K562 (cell line): ENCODE measurements around the gene GABPB2. TPM values are rescaled to one million over a fixed set of nuclear protein-coding genes. Genes with fewer than 3 reads are reported as not detected.
A peak's percentile ranks its signal among the peaks of the same experiment; 100 is the strongest.

Experiments
- ATAC-seq: fragments of 200-7000 bp; cut with Tn5 transposase; 3 replicates; pipeline ENCODE4 v1.9.1; 2020; ENCODE audit warnings: moderate library complexity
- BruUV-seq: library from RNA; stranded (reverse); fragments of 400-500 nt; replicated peaks from 2 replicates; lab custom pipeline; 2021; lab: Mats Ljungman, UMichigan
- CTCF ChIA-PET: fragments of 300-600 bp; formaldehyde crosslinking; extraction: SDS; loops from one replicate; lab custom pipeline; 2021; ENCODE audit warnings: low intra/inter-chr PET ratio; lab: Yijun Ruan, JAX
- POLR2A ChIA-PET: fragments of 300-600, 350-650 bp; sonication (Branson Sonifier 250); formaldehyde crosslinking; extraction: SDS; loops from one replicate; lab custom pipeline; 2021; ENCODE audit warnings: antibody characterized with exemption, inconsistent platforms; lab: Yijun Ruan, JAX
- DNase-seq, 4 experiments: peaks; one replicate each; pipeline versions ENCODE4 v3.0.0 to v3.0.0-alpha.2; 2011 to 2018; ENCODE audit warnings: low spot score in 3 of 4, mixed read lengths in 3 of 4; ENCODE audit errors: extremely low read depth in 1 of 4
- FAIRE-seq: peaks from 2 replicates; lab custom pipeline; 2011; peaks lifted over from hg19 to GRCh38; lab: Jason Lieb, UNC
- H2AFZ ChIP-seq: 2 replicates; pipeline ENCODE4 v1.6.0; 2011; ENCODE audit warnings: low read depth, low read length, control low read depth, inconsistent platforms
- H3K27ac ChIP-seq: fragments of 200-600 bp; 3 replicates; pipeline ENCODE4 v1.8.0; 2011; ENCODE audit warnings: low read depth, mild to moderate bottlenecking, control low read depth, inconsistent platforms, low read length, moderate library complexity, mixed read lengths; ENCODE audit errors: extremely low read depth
- H3K27me3 ChIP-seq, 2 experiments: fragments of 300-600 bp in 1 of 2; 2 replicates in 1 of 2; 3 replicates in 1 of 2; pipeline versions ENCODE4 v1.6.0 to v1.8.0; 2011; ENCODE audit warnings: inconsistent platforms in 2 of 2, low read length in 2 of 2, mild to moderate bottlenecking in 1 of 2, mixed read lengths in 1 of 2, moderate library complexity in 1 of 2; ENCODE audit not compliant: control insufficient read depth in 2 of 2, insufficient read depth in 2 of 2
- H3K36me3 ChIP-seq: fragments of 300-600 bp; 3 replicates; pipeline ENCODE4 v1.8.0; 2011; ENCODE audit warnings: mild to moderate bottlenecking, low read length, inconsistent platforms; ENCODE audit not compliant: control insufficient read depth, insufficient read depth
- H3K4me1 ChIP-seq, 2 experiments: fragments of 200-600 bp in 1 of 2; replicated peaks in 1 of 2; 2 replicates in 1 of 2; 3 replicates in 1 of 2; pipeline versions ENCODE4 v1.5.1 to v1.8.0; 2011; ENCODE audit warnings: inconsistent platforms in 2 of 2, low read length in 2 of 2, mild to moderate bottlenecking in 1 of 2, mixed read lengths in 1 of 2, moderate library complexity in 1 of 2; ENCODE audit not compliant: control insufficient read depth in 2 of 2, insufficient read depth in 2 of 2
- H3K4me2 ChIP-seq: 2 replicates; pipeline ENCODE4 v1.6.1; 2011; ENCODE audit warnings: low read length, control low read depth, inconsistent platforms, mixed read lengths; ENCODE audit not compliant: insufficient read depth
- H3K4me3 ChIP-seq: fragments of 200-600 bp; sonication (generic), shearing (Covaris generic); 2 replicates; pipeline ENCODE4 v1.5.1; 2016; ENCODE audit warnings: control low read depth, inconsistent platforms
- H3K79me2 ChIP-seq: fragments of 200-600 bp; 3 replicates; pipeline ENCODE4 v1.8.0; 2011; ENCODE audit warnings: low read length, inconsistent platforms; ENCODE audit not compliant: control insufficient read depth, insufficient read depth
- H3K9ac ChIP-seq, 2 experiments: 2 replicates each; pipeline versions ENCODE4 v1.6.0 to v1.6.1; 2011; ENCODE audit warnings: low read depth in 2 of 2, low read length in 2 of 2, control low read depth in 1 of 2, inconsistent platforms in 1 of 2, mild to moderate bottlenecking in 1 of 2, mixed read lengths in 1 of 2; ENCODE audit not compliant: insufficient read depth in 1 of 2
- H3K9me1 ChIP-seq: one replicate; pipeline ENCODE4 v1.6.0; 2011; ENCODE audit warnings: inconsistent platforms, mild to moderate bottlenecking, low read length, moderate library complexity; ENCODE audit not compliant: control insufficient read depth, insufficient read depth
- H3K9me3 ChIP-seq: replicated peaks from 2 replicates; pipeline ENCODE4 v1.5.1; 2011; ENCODE audit warnings: low read depth, low read length, inconsistent platforms; ENCODE audit not compliant: control insufficient read depth, insufficient read depth
- H4K20me1 ChIP-seq: replicated peaks from 2 replicates; pipeline ENCODE4 v1.6.1; 2011; ENCODE audit warnings: low read length, inconsistent platforms, mixed read lengths; ENCODE audit not compliant: control insufficient read depth, insufficient read depth
- CTBP1 ChIP-seq: fragments of 450-650 bp; IDR thresholded peaks from 2 replicates; pipeline ENCODE4 v1.6.1; 2016; ENCODE audit warnings: borderline replicate concordance
- EGR1 ChIP-seq: fragments of 450-650 bp; conservative IDR thresholded peaks from 2 replicates; pipeline ENCODE4 v1.6.1; 2017; ENCODE audit warnings: mild to moderate bottlenecking
- GATAD2A ChIP-seq: fragments of 450-650 bp; IDR thresholded peaks from 2 replicates; pipeline ENCODE4 v1.6.1; 2017
- HDGF ChIP-seq: fragments of 450-650 bp; IDR thresholded peaks from 2 replicates; pipeline ENCODE4 v1.6.1; 2016
- KAT2B ChIP-seq: IDR thresholded peaks from one replicate; pipeline ENCODE4 v1.6.1; 2012; ENCODE audit warnings: low read depth, mild to moderate bottlenecking, control low read depth, inconsistent platforms, low read length, moderate library complexity
- MAFF ChIP-seq: IDR thresholded peaks from 2 replicates; pipeline ENCODE4 v1.6.1; 2012; ENCODE audit warnings: low read length, improper control_type of control experiment
- NFRKB ChIP-seq: fragments of 450-650 bp; IDR thresholded peaks from 2 replicates; pipeline ENCODE4 v1.6.1; 2016; ENCODE audit warnings: low read depth
- RBFOX2 ChIP-seq: fragments of 200-400 bp; formaldehyde crosslinking; IDR thresholded peaks from 2 replicates; pipeline ENCODE4 v1.6.1; 2017; ENCODE audit warnings: low read depth, mild to moderate bottlenecking, low read length, moderate library complexity
- ZNF696 ChIP-seq: fragments of 250-450 bp; sonication (Bioruptor Pico); conservative IDR thresholded peaks from 2 replicates; pipeline ENCODE4 v1.4.0; 2020; ENCODE audit warnings: mild to moderate bottlenecking, moderate library complexity
- WGBS: fragments of 100-300 bp; shearing (Covaris generic); methylation state at CpG from one replicate; pipeline ENCODE4 v1.1.6; 2016; ENCODE audit warnings: low coverage, mixed read lengths; ENCODE audit not compliant: insufficient coverage; ENCODE audit errors: missing lambda C conversion rate; 5-methylcytosine and 5-hydroxymethylcytosine counted together
- in situ Hi-C: fragments of 300-500 bp; cut with MboI; formaldehyde crosslinking; loops from 4 replicates; pipeline ENCODE4 v1.15.0; 2018; ENCODE audit warnings: inconsistent platforms, mixed read lengths
- intact Hi-C: fragments of 100-400 bp; cut with micrococcal nuclease; formaldehyde crosslinking; loops from 2 replicates; pipeline ENCODE4 v1.14.2; 2022
- polyA plus RNA-seq, 8 experiments: library from polyadenylated mRNA; depleted of rRNA in 4 of 8; stranded (reverse) in 5 of 8; unstranded in 3 of 8; fragments of >200 nt; fragmentation: Nextera tagmentation in 2 of 8; fragmentation: Illumina TruSeq in 1 of 8; extraction: Ambion mirVana in 2 of 8; extraction: Trizol in 1 of 8; gene quantifications; 2 replicates each; pipeline versions ENCODE4 v1.2.1 to v1.2.3, GENCODE V29; 2011 to 2014; ENCODE audit warnings: inconsistent platforms in 1 of 8, missing spikeins in 1 of 8
- total RNA-seq, 7 experiments: library from RNA; depleted of rRNA in 6 of 7; stranded (reverse); fragments of >200 nt in 6 of 7; fragmentation: Illumina TruSeq in 2 of 7; extraction: Trizol in 2 of 7; gene quantifications; 2 replicates each; pipeline versions ENCODE4 v1.2.1 to v1.2.3, GENCODE V29; 2011 to 2021; ENCODE audit warnings: low replicate concordance in 1 of 7
- TF ChIP-seq, protein P1 (sequence below): fragments of 450-650 bp; IDR thresholded peaks from 2 replicates; pipeline ENCODE4 v1.6.1; 2018; ENCODE audit not compliant: partially characterized antibody
- TF ChIP-seq, protein P2 (sequence below): fragments of 250-450 bp; sonication (Bioruptor Pico); IDR thresholded peaks from 2 replicates; pipeline ENCODE4 v1.5.0; 2022; ENCODE audit warnings: mild to moderate bottlenecking
- TF ChIP-seq, protein P3 (sequence below): fragments of 450-650 bp; IDR thresholded peaks from 2 replicates; pipeline ENCODE4 v1.6.1; 2014; ENCODE audit warnings: low read depth, mild to moderate bottlenecking, moderate library complexity, borderline replicate concordance
- TF ChIP-seq, protein P4 (sequence below): fragments of 250-450 bp; sonication (Bioruptor Pico); IDR thresholded peaks from 2 replicates; pipeline ENCODE4 v1.8.0; 2022; ENCODE audit warnings: moderate library complexity, mild to moderate bottlenecking, inconsistent platforms

Gene GABPB2
- total and polyA plus RNA-seq, 9 of the 15 experiments (the other 6 are each of a cell fraction or from before 2014, with no cell fraction given): 2.2 to 13.3 (median 6.1) TPM

DNA sequence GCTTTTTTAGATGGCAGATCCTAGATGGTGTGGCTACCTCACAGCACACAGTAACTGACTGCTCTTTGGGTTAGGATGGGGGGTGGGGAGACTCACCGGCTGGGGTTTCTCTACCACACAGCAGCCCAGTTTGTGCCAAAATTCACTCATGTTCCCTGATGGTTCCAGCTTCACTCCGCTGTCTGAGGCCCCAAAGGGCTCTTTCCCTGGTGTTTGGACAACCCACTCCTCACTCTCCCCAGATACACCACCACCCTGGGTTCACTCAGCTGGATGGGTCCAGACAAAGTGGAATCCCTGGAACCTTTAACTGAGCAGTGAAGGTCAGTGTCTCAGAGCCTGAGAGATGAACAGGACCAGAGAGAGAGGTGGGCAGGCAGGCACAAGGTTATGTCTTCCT is 15.0 kb upstream of the GABPB2 start (continued):
- TF ChIP-seq, protein P1, sequence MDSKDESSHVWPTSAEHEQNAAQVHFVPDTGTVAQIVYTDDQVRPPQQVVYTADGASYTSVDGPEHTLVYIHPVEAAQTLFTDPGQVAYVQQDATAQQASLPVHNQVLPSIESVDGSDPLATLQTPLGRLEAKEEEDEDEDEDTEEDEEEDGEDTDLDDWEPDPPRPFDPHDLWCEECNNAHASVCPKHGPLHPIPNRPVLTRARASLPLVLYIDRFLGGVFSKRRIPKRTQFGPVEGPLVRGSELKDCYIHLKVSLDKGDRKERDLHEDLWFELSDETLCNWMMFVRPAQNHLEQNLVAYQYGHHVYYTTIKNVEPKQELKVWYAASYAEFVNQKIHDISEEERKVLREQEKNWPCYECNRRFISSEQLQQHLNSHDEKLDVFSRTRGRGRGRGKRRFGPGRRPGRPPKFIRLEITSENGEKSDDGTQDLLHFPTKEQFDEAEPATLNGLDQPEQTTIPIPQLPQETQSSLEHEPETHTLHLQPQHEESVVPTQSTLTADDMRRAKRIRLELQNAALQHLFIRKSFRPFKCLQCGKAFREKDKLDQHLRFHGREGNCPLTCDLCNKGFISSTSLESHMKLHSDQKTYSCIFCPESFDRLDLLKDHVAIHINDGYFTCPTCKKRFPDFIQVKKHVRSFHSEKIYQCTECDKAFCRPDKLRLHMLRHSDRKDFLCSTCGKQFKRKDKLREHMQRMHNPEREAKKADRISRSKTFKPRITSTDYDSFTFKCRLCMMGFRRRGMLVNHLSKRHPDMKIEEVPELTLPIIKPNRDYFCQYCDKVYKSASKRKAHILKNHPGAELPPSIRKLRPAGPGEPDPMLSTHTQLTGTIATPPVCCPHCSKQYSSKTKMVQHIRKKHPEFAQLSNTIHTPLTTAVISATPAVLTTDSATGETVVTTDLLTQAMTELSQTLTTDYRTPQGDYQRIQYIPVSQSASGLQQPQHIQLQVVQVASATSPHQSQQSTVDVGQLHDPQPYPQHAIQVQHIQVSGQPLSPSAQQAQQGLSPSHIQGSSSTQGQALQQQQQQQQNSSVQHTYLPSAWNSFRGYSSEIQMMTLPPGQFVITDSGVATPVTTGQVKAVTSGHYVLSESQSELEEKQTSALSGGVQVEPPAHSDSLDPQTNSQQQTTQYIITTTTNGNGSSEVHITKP: peak; percentile 6
- peak; percentile 58; the same call in 1 of the 2 replicates for TF ChIP-seq NFRKB
- TF ChIP-seq, protein P2, sequence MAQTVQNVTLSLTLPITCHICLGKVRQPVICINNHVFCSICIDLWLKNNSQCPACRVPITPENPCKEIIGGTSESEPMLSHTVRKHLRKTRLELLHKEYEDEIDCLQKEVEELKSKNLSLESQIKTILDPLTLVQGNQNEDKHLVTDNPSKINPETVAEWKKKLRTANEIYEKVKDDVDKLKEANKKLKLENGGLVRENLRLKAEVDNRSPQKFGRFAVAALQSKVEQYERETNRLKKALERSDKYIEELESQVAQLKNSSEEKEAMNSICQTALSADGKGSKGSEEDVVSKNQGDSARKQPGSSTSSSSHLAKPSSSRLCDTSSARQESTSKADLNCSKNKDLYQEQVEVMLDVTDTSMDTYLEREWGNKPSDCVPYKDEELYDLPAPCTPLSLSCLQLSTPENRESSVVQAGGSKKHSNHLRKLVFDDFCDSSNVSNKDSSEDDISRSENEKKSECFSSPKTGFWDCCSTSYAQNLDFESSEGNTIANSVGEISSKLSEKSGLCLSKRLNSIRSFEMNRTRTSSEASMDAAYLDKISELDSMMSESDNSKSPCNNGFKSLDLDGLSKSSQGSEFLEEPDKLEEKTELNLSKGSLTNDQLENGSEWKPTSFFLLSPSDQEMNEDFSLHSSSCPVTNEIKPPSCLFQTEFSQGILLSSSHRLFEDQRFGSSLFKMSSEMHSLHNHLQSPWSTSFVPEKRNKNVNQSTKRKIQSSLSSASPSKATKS (CRISPR knock-in tag): no peak
- TF ChIP-seq EGR1: no peak

DNA sequence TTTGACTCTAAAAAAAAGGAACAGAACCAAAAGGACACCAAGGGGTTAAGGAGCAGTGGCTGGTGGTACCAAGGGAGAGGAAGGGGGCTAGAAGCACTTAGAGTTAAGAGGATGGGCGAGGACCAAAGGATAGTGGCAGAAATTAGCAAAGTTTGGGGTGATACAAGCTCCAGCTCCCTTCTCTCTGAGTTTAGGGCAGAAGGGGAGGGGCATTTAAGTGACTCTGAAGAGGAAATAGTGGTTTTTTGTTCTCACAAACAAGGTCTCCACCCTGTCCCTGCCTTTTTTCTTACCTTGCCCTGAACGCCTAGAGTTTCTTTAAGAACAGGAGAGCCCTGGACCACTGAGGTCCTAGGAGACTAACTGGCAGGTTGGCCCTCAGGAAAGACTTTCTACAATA is 14.4 kb upstream of the GABPB2 start:
- no peaks in the 10 kb centered on the region for H3K27me3 ChIP-seq
- ChIA-PET POLR2A (interaction anchor here (0.7 to 4.4 kb wide), 8 partner anchors 9 to 195 kb away, joined by 3 to 19 read pairs (median 6); partner anchors contain the start of genes BNIPL and C1orf56), CTCF (no interaction called here)
- 25% methylated on average over 2 of the region's 2 CpGs for WGBS
- no peaks in the 10 kb centered on the region for H3K9me3 ChIP-seq
- no peak for FAIRE-seq
- BruUV-seq: no TSS peak
- peaks cover 2% of the 10 kb centered on the region for H3K9me1 ChIP-seq
- H4K20me1 ChIP-seq: 0 out of 2 replicates have a peak, but pooled peaks cover 3% of the 10 kb centered on the region
- peak overlapping the region; percentile 95 for H3K4me3 ChIP-seq
- peaks cover 71% of the 10 kb centered on the region for H3K36me3 ChIP-seq
- peak in 1 of 4 experiments; percentile 54 for DNase-seq
- peak overlapping the region; percentile 91 for H3K27ac ChIP-seq
- H3K79me2 ChIP-seq: peaks cover 79% of the 10 kb centered on the region
- peak overlapping the region; percentile 80 to 92; a peak in 3 of 4 replicates for H3K9ac ChIP-seq
- in situ Hi-C loops: no loop called here
- no peak overlapping the region for H2AFZ ChIP-seq
- H3K4me1 ChIP-seq: peaks cover 43 to 56% of the 10 kb centered on the region in 2 experiments
- no peak for ATAC-seq
- intact Hi-C loops: loop anchor here (5.0 kb wide), 2 partner anchors 34 to 49 kb away; partner anchors contain the start of genes MINDY1 and PRUNE1
- peak overlapping the region; percentile 96 for H3K4me2 ChIP-seq
- TF ChIP-seq GATAD2A (peak; percentile 32; the same call in 1 of the 2 replicates), MAFF (no peak), RBFOX2 (peak; percentile 47), CTBP1 (no peak; the same call in 1 of the 2 replicates), KAT2B (no peak), HDGF (0 out of 2 replicates have a peak, but pooled peaks have one; percentile 28), ZNF696 (CRISPR knock-in tag) (no peak)
- TF ChIP-seq, protein P3, sequence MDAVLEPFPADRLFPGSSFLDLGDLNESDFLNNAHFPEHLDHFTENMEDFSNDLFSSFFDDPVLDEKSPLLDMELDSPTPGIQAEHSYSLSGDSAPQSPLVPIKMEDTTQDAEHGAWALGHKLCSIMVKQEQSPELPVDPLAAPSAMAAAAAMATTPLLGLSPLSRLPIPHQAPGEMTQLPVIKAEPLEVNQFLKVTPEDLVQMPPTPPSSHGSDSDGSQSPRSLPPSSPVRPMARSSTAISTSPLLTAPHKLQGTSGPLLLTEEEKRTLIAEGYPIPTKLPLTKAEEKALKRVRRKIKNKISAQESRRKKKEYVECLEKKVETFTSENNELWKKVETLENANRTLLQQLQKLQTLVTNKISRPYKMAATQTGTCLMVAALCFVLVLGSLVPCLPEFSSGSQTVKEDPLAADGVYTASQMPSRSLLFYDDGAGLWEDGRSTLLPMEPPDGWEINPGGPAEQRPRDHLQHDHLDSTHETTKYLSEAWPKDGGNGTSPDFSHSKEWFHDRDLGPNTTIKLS: no peak
- TF ChIP-seq, protein P4, sequence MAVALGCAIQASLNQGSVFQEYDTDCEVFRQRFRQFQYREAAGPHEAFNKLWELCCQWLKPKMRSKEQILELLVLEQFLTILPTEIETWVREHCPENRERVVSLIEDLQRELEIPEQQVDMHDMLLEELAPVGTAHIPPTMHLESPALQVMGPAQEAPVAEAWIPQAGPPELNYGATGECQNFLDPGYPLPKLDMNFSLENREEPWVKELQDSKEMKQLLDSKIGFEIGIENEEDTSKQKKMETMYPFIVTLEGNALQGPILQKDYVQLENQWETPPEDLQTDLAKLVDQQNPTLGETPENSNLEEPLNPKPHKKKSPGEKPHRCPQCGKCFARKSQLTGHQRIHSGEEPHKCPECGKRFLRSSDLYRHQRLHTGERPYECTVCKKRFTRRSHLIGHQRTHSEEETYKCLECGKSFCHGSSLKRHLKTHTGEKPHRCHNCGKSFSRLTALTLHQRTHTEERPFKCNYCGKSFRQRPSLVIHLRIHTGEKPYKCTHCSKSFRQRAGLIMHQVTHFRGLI (CRISPR knock-in tag): no peak
